DMS53 treated with DMSO at 0.1 percent for 48 hours (cell line): Measurements from ENCODE around the gene SOX15.

Source experiments
- DNase-seq: peaks from one replicate; lab custom pipeline; 2025; ENCODE audit not compliant: unreplicated experiment; lab: John Stamatoyannopoulos, UW

The SOX15 gene

GRCh38 chr17:7559320-7560171 is 30.3 kb downstream of the SOX15 start:
- no peak for DNase-seq

- no peak for DNase-seq
Measured at GRCh38 chr17:7558544-7559319, 31.2 kb downstream of the SOX15 start, which contains the start of gene TNFSF13. TNFSF13 (plus strand) TSS chr17:7558750; CDS start chr17:7559040, 290 bp downstream.

GRCh38 chr17:7557775-7558543 is 31.9 kb downstream of the SOX15 start:
- peak; percentile 91 for DNase-seq

- no peak for DNase-seq
Measured at GRCh38 chr17:7557147-7557764, 32.6 kb downstream of the SOX15 start.

GRCh38 chr17:7556627-7557026 is 33.3 kb downstream of the SOX15 start:
- no peak for DNase-seq

- no peak for DNase-seq
Measured at GRCh38 chr17:7555320-7555948, 34.5 kb downstream of the SOX15 start.

GRCh38 chr17:7553356-7553755 is 36.5 kb downstream of the SOX15 start:
- no peak for DNase-seq

GRCh38 chr17:7552621-7553051 is 37.3 kb downstream of the SOX15 start:
- no peak for DNase-seq

- DNase-seq: no peak
Measured at GRCh38 chr17:7551396-7551795, 38.5 kb downstream of the SOX15 start.

GRCh38 chr17:7550344-7550743 is 39.5 kb downstream of the SOX15 start:
- no peak for DNase-seq

- DNase-seq: no peak
Measured at GRCh38 chr17:7549401-7550055, 40.4 kb downstream of the SOX15 start.

GRCh38 chr17:7548585-7549400 is 41.1 kb downstream of the SOX15 start, which contains the start of gene TNFSF12:
TNFSF12 (plus strand) TSS chr17:7549058; CDS start chr17:7549154, 96 bp downstream.
- no peak for DNase-seq

- DNase-seq: no peak
Measured at GRCh38 chr17:7544911-7545310, 45.0 kb downstream of the SOX15 start.

GRCh38 chr17:7541074-7541621 is 48.7 kb downstream of the SOX15 start:
- no peak for DNase-seq

- no peak for DNase-seq
Measured at GRCh38 chr17:7538891-7539545, 50.9 kb downstream of the SOX15 start.
